Frontal cortex (tissue), 4 donors: ENCODE data around the gene ANGPTL8. TPM values are rescaled to one million over a fixed set of nuclear protein-coding genes. Genes with fewer than 3 reads are reported as not detected.
A peak's percentile ranks its signal among the peaks of the same experiment; 100 is the strongest.

Source experiments
- DNase-seq, 2 donors: peaks; one replicate each; pipeline ENCODE4 v3.0.0; 2012; ENCODE audit warnings: low spot score in 2 of 2
- FAIRE-seq: peaks from 2 replicates; lab custom pipeline; 2012; peaks lifted over from hg19 to GRCh38; lab: Jason Lieb, UNC
- total RNA-seq: library from RNA; depleted of rRNA; stranded (reverse); fragments of >200 nt; gene quantifications from one replicate; pipeline ENCODE4 v1.2.3, GENCODE V29; 2014
- donor health status: control.
- donor health status: control.
- donor health status: control.

The ANGPTL8 gene
- total RNA-seq, 1 donor from 2014 or later = not detected

DNA sequence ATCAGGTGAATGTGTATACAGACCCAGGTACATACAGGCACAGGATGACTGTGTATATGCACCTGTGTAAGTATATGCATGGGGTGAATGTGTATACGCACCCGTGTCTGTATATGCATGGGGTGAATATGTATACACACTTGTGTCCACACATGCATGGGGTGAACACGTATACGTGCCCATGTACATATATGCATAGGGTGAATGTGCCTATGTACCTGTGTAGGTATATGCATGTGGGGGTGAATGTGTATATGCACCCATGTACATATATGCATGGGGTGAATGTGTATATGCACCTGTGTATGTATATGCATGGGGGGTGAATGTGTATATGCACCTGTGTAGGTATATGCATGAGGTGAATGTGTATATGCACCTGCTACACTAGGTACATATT is 6.9 kb upstream of the ANGPTL8 start:
- DNase-seq = no peak
- no peak for FAIRE-seq

- DNase-seq (no peak), FAIRE-seq (no peak)
Measured at GRCh38 chr19:11233073-11233472, 6.3 kb upstream of the ANGPTL8 start.

DNA sequence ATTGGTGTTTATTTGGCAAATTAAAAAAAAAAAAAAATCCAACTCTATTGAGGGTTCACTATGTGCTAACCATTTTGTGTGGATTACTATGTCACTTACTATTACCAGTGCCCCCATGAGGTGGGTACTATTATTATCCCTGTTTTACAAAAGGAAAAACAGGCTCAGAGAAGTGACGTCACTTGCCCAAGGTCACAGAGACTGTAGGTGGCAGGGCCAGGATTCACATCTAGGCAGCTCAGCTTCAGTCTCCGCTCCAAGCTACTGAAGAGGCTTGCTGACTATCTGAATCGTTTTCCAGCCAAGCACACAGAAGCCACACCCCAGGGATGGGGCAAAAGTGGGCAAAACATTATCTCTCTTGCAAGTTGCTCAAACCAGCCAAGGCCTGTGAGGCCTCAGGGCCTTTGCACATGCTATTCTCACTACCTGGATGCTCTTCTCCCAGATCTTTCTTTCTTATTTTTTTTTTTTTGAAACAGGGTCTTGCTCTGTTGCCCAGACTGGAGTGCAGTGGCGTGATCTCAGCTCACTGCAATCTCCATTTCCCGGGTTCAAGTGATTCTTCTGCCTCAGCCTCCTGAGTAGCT is 4.8 kb upstream of the ANGPTL8 start:
- FAIRE-seq (no peak), DNase-seq (no peak)

GRCh38 chr19:11236324-11237301 is 2.8 kb upstream of the ANGPTL8 start:
- FAIRE-seq = no peak
- no peak for DNase-seq

DNA sequence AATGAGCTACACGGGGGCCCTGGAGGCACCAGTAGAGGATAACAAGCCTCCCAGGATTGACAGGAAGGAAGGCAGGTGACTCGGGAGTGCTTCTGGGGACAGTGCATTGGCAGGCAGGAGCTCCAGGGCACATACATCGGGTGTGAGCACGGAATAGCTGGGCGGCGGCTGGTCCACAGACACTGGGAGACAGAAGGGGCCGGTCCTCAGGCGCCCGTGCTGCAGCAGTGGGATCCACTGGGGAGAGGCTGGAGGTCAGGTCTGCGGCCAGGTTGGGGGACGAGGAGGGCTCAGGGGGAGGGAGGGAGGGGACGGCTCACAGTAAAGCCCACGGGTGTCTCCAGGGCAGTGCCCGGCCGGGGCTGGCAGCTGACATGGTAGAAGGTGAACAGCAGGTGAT is 2.1 kb upstream of the ANGPTL8 start:
- DNase-seq = no peak
- FAIRE-seq = no peak

GRCh38 chr19:11238041-11238440 is 1.4 kb upstream of the ANGPTL8 start:
- DNase-seq = no peak
- FAIRE-seq = no peak

- FAIRE-seq (no peak), DNase-seq (no peak)
Measured at GRCh38 chr19:11238781-11239376, 540 bp upstream of the ANGPTL8 start.

GRCh38 chr19:11240008-11240444 is 607 bp downstream of the ANGPTL8 start:
- DNase-seq (no peak), FAIRE-seq (no peak)

GRCh38 chr19:11242025-11242424 is 2.6 kb downstream of the ANGPTL8 start:
- no peak for FAIRE-seq
- no peak for DNase-seq

GRCh38 chr19:11242864-11243797 is 3.7 kb downstream of the ANGPTL8 start:
- no peak for FAIRE-seq
- peak; percentile 89 to 100 for DNase-seq

GRCh38 chr19:11243798-11244169 is 4.4 kb downstream of the ANGPTL8 start:
- DNase-seq (no peak), FAIRE-seq (no peak)

DNA sequence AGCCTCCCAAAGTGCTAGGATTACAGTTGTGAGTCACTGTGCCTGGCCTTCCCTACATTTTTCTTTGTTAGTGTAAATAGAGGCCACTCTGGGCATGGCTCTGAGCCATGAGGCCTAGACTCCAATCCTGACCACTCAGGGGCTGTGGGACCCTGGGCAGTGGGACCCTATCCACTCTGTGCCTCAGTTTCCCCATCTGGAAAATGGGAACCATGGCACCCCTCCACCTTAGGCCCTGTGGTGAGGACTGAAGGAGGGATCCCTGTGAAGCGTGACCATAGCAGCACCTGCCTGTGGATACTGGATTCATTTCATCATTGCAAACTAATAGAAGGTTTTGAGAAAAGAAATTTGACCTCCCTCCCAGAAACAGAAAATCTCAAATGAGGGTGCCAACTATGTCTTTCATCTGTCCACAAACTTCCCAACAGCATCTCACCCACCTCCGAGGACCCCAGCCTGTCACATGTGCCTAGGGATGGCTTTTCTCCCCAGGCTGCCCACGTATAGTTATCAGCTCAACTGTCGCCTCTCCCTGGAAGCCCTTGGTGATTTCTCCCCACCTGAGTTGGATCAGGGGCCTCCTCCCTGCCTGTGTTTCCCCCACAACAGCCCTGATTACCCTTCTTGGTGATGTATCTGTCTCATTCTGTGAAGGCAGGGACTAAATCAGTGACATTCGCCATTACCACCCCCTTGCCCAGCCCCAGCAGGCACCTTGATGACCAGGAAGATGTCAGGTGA is 5.6 kb downstream of the ANGPTL8 start:
- DNase-seq = no peak
- no peak for FAIRE-seq

DNA sequence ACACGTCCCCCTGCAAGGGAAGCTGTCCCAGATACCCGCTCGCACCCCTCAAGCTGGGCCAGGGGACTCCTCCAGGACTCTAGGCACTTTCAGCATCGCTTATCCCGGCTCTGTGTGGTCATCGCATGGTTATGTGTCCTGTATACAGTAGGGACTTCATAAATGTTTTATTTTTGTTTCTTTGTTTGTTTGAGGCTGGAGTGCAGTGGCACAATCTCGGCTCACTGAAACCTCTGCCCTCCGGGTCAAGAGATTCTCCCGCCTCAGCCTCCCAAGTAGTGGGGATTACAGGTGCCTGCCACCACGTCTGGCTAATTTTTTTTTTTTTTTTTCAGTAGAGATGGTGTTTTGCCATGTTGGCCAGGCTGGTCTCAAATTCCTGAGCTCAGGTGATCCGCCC is 7.5 kb downstream of the ANGPTL8 start:
- DNase-seq (no peak), FAIRE-seq (no peak)

DNA sequence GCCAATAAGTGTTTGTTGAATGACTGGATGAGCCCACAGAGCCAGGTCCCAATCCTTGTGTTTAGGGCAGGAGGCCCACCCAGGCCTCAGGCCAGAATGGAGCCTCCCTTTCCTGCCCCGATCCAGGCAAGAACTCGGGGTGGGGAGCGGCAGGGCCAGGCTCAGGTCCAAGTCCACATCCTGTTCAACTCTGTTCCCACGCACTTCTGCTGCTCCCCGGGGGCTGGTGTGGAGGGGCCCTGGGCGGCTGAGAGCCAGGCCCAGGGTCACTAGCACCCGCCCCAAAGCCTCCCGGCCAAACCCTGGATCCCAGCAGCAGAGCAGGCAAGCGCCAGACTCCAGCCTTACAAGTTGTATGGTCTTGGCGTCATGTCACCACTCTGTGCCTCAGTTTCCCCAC is 8.0 kb downstream of the ANGPTL8 start:
- DNase-seq (peak in 1 of 2 donors; percentile 43), FAIRE-seq (no peak)

DNA sequence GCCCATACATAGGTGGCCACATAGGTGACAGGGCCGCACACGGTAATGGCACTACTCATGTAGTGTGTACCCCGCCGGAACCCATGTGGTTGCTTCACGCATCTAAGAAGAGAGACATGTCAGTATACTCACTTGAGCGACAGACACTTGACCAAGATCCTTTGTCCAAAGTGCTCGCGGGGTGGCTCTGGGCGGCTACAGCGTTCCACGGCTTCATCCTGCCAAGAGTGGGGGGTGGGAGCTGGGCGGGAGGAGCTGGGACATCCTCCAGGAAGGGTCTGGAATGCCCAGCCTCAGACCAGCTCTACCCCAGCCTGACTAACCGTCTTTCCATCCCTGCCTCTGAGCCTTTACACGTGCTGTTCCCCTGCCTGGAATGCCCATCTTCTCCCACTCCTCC is 8.5 kb downstream of the ANGPTL8 start:
- FAIRE-seq = no peak
- no peak for DNase-seq

GRCh38 chr19:11248852-11249251 is 9.4 kb downstream of the ANGPTL8 start:
- FAIRE-seq (no peak), DNase-seq (no peak)

DNA sequence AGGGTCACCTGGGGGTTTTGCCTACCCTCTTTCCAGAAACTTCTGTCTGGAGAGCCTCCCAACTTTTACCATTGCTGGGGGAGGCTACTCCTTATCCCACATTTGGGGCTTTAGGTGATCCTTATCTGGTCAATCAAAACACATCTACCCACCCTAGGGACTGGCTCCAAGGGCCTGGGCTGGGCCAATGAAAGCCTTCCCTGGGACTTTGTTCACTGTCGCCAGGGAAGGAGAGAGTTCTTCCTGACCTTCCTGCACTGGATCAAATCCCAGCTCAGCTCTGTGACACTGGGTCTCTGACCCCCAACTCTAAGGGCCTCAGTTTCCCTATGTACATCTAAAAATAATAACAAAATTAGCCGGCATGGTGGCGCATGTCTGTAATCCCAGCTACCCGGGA is 11.8 kb downstream of the ANGPTL8 start:
- DNase-seq = no peak
- FAIRE-seq = no peak

DNA sequence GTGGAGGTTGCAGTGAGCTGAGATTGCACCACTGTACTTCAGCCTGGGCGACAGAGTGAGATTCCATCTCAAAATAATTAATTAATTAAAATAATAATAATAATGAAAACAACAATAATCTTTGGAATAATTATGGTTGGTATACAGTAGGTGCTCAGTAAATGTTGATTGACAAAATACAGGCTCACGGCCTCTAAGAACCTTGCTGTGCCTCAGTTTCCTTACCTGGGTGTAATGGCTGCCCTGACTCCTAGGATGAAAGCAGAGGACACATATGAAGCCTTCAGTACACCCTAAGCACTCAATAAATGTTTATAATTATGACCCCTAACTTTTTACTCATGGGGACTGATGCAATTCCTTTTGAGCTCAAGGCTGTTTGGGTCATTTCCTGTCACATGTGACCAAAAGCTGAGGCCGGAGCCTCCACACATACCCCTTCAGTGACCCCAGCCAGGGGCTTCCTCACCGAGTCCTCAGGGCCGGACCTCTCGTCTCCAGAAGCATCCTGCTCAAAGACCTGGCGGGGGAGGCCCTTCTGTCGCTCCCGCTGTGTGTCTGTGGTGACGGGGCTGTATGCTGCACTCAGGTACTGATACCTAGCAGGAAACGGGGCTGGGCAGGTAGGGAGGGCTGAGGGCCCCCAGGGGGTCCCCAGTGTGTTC is 12.4 kb downstream of the ANGPTL8 start:
- DNase-seq = no peak
- FAIRE-seq = no peak
